HEK293 (cell line): Measurements from ENCODE around the gene KRTAP22-1.

Experiments used
- CTCF ChIA-PET: fragments of 350-600 bp; formaldehyde crosslinking; extraction: SDS; loops from one replicate; lab custom pipeline; 2021; ENCODE audit warnings: antibody characterized with exemption; lab: Yijun Ruan, JAX
- POLR2A ChIA-PET: fragments of 300-600 bp; formaldehyde crosslinking; extraction: SDS; loops from one replicate; lab custom pipeline; 2020; ENCODE audit warnings: antibody characterized with exemption, inconsistent platforms; lab: Yijun Ruan, JAX
- H3K27ac ChIP-seq: fragments of 200-500 bp; sonication (Bioruptor generic); 2 replicates; pipeline ENCODE4 v1.5.1; 2014; ENCODE audit warnings: low read depth, low read length, control low read depth, inconsistent platforms; ENCODE audit errors: extremely low read depth
- H3K36me3 ChIP-seq, 2 experiments: fragments of 200-500 bp in 1 of 2; sonication (Bioruptor generic) in 1 of 2; 1 replicate in 1 of 2; 2 replicates in 1 of 2; pipeline ENCODE4 v1.5.1; 2014 to 2017; ENCODE audit warnings: inconsistent platforms in 2 of 2, low read length in 2 of 2; ENCODE audit not compliant: control insufficient read depth in 2 of 2, insufficient read depth in 1 of 2
- H3K4me1 ChIP-seq: fragments of 200-500 bp; sonication (Bioruptor generic); 2 replicates; pipeline ENCODE4 v1.5.1; 2014; ENCODE audit warnings: mild to moderate bottlenecking, low read length, inconsistent platforms; ENCODE audit not compliant: control insufficient read depth, insufficient read depth
- H3K4me3 ChIP-seq: 2 replicates; pipeline ENCODE4 v1.5.1; 2011; ENCODE audit warnings: low read depth, mild to moderate bottlenecking, control low read depth, low read length, moderate library complexity
- H3K9me3 ChIP-seq: fragments of 200-500 bp; sonication (Bioruptor generic); 2 replicates; pipeline ENCODE4 v1.5.1; 2014; ENCODE audit warnings: low read depth, low read length, inconsistent platforms; ENCODE audit not compliant: control insufficient read depth, insufficient read depth
- ATF2 ChIP-seq: fragments of 450-650 bp; formaldehyde crosslinking; IDR thresholded peaks from 2 replicates; pipeline ENCODE4 v1.5.1; 2016; ENCODE audit warnings: missing biosample characterization, missing genetic modification characterization, low read depth
- BCL11A ChIP-seq: fragments of 450-650 bp; formaldehyde crosslinking; IDR thresholded peaks from 2 replicates; pipeline ENCODE4 v1.5.1; 2016; ENCODE audit warnings: low read depth, missing biosample characterization, missing genetic modification characterization
- GLIS1 ChIP-seq: fragments of 450-650 bp; formaldehyde crosslinking; IDR thresholded peaks from 2 replicates; pipeline ENCODE4 v1.5.1; 2016; ENCODE audit warnings: missing biosample characterization, missing genetic modification characterization
- PRDM6 ChIP-seq: fragments of 450-650 bp; formaldehyde crosslinking; IDR thresholded peaks from 2 replicates; pipeline ENCODE4 v1.5.1; 2017; ENCODE audit warnings: missing biosample characterization, missing genetic modification characterization
- RBAK ChIP-seq: fragments of 450-650 bp; formaldehyde crosslinking; IDR thresholded peaks from 2 replicates; pipeline ENCODE4 v1.5.1; 2016; ENCODE audit warnings: missing biosample characterization, missing genetic modification characterization
- WT1 ChIP-seq: fragments of 450-650 bp; formaldehyde crosslinking; IDR thresholded peaks from 2 replicates; pipeline ENCODE4 v1.5.1; 2016; ENCODE audit warnings: missing biosample characterization, missing genetic modification characterization
- YY1 ChIP-seq: fragments of 450-650 bp; formaldehyde crosslinking; IDR thresholded peaks from 2 replicates; pipeline ENCODE4 v1.5.1; 2018; ENCODE audit warnings: missing biosample characterization, missing genetic modification characterization
- ZNF133 ChIP-seq: fragments of 450-650 bp; formaldehyde crosslinking; IDR thresholded peaks from 2 replicates; pipeline ENCODE4 v1.5.1; 2016; ENCODE audit warnings: missing biosample characterization, missing genetic modification characterization
- ZNF138 ChIP-seq: fragments of 450-650 bp; formaldehyde crosslinking; IDR thresholded peaks from 2 replicates; pipeline ENCODE4 v1.5.1; 2016; ENCODE audit warnings: missing biosample characterization, missing genetic modification characterization, borderline replicate concordance
- ZNF19 ChIP-seq: fragments of 450-650 bp; formaldehyde crosslinking; IDR thresholded peaks from 2 replicates; pipeline ENCODE4; 2016; ENCODE audit warnings: missing biosample characterization, missing genetic modification characterization, low read depth
- ZNF37A ChIP-seq: fragments of 450-650 bp; IDR thresholded peaks from 2 replicates; pipeline ENCODE4 v1.5.1; 2018; ENCODE audit warnings: missing biosample characterization, missing genetic modification characterization
- ZNF394 ChIP-seq: fragments of 450-650 bp; formaldehyde crosslinking; IDR thresholded peaks from 2 replicates; pipeline ENCODE4 v1.5.1; 2016; ENCODE audit warnings: missing biosample characterization, missing genetic modification characterization, mild to moderate bottlenecking, moderate library complexity, borderline replicate concordance
- ZNF501 ChIP-seq: fragments of 450-650 bp; formaldehyde crosslinking; IDR thresholded peaks from 2 replicates; pipeline ENCODE4 v1.5.1; 2016; ENCODE audit warnings: missing biosample characterization, missing genetic modification characterization
- ZNF510 ChIP-seq: fragments of 450-650 bp; formaldehyde crosslinking; IDR thresholded peaks from 2 replicates; pipeline ENCODE4 v1.5.1; 2018; ENCODE audit warnings: mild to moderate bottlenecking, missing genetic modification characterization, missing biosample characterization; ENCODE audit not compliant: insufficient replicate concordance
- ZNF530 ChIP-seq: fragments of 450-650 bp; formaldehyde crosslinking; IDR thresholded peaks from 2 replicates; pipeline ENCODE4 v1.5.1; 2016; ENCODE audit warnings: low read depth, missing biosample characterization, missing genetic modification characterization
- ZNF558 ChIP-seq: fragments of 450-650 bp; formaldehyde crosslinking; IDR thresholded peaks from 2 replicates; pipeline ENCODE4 v1.5.1; 2016; ENCODE audit warnings: missing biosample characterization, missing genetic modification characterization
- ZNF561 ChIP-seq: fragments of 450-650 bp; IDR thresholded peaks from 2 replicates; pipeline ENCODE4 v1.5.1; 2018; ENCODE audit warnings: missing biosample characterization, missing genetic modification characterization, borderline replicate concordance
- ZNF707 ChIP-seq: fragments of 450-650 bp; formaldehyde crosslinking; IDR thresholded peaks from 2 replicates; pipeline ENCODE4 v1.5.1; 2016; ENCODE audit warnings: missing biosample characterization, missing genetic modification characterization
- ZNF776 ChIP-seq: fragments of 450-650 bp; formaldehyde crosslinking; IDR thresholded peaks from 2 replicates; pipeline ENCODE4 v1.5.0; 2017; ENCODE audit warnings: missing biosample characterization, missing genetic modification characterization, borderline replicate concordance
- ZNF837 ChIP-seq: fragments of 450-650 bp; formaldehyde crosslinking; IDR thresholded peaks from 2 replicates; pipeline ENCODE4 v1.5.1; 2016; ENCODE audit warnings: missing biosample characterization, missing genetic modification characterization
- TF ChIP-seq, protein P1 (sequence below): fragments of 450-650 bp; IDR thresholded peaks from 2 replicates; pipeline ENCODE4 v1.5.1; 2018; ENCODE audit warnings: missing biosample characterization, mild to moderate bottlenecking, missing genetic modification characterization
- TF ChIP-seq, protein P2 (sequence below): sonication (generic); formaldehyde crosslinking; IDR thresholded peaks from 2 replicates; pipeline ENCODE4 v1.8.1; 2022; ENCODE audit warnings: mild to moderate bottlenecking, moderate library complexity, missing genetic modification reagents

Gene KRTAP22-1

GRCh38 chr21:30561264-30561895 lies 39.5 kb upstream of the KRTAP22-1 start, which contains the start of gene KRTAP19-7:
KRTAP19-7 (minus strand) TSS chr21:30561314; CDS start chr21:30561289, 25 bp downstream.
- Histone ChIP-seq H3K4me3 (no peak within 1 kb of the TSS), H3K9me3 (no peaks in the 10 kb centered on the region), H3K36me3 (no peaks in the 10 kb centered on the region), H3K4me1 (no peaks in the 10 kb centered on the region), H3K27ac (no peak within 1 kb of the TSS)
- CTCF ChIA-PET = interaction anchor here (0.6 kb wide), 1 partner anchor 600 kb away, joined by 3 read pairs; no protein-coding TSS in a partner anchor
- no peak for TF ChIP-seq ZNF394 (tag by site-specific recombination)
- no peak for TF ChIP-seq RBAK (tag by site-specific recombination)
- no peak for TF ChIP-seq ZNF837
- TF ChIP-seq ATF2 (tag by site-specific recombination) = no peak
- TF ChIP-seq ZNF707 (tag by site-specific recombination) = no peak
- TF ChIP-seq WT1 (tag by site-specific recombination) = no peak
- TF ChIP-seq ZNF510 (tag by site-specific recombination) = no peak
- TF ChIP-seq ZNF501 (tag by site-specific recombination) = no peak
- TF ChIP-seq ZNF561 (tag by site-specific recombination) = no peak
- TF ChIP-seq PRDM6 (tag by site-specific recombination) = no peak
- TF ChIP-seq ZNF138 = no peak
- POLR2A ChIA-PET = no interaction called here

- CTCF ChIA-PET = no interaction called here
- H3K36me3 ChIP-seq = no peaks in the 10 kb centered on the region
- TF ChIP-seq ZNF776 (tag by site-specific recombination) = no peak
- TF ChIP-seq ZNF19 (tag by site-specific recombination) = no peak
- TF ChIP-seq, protein P1, sequence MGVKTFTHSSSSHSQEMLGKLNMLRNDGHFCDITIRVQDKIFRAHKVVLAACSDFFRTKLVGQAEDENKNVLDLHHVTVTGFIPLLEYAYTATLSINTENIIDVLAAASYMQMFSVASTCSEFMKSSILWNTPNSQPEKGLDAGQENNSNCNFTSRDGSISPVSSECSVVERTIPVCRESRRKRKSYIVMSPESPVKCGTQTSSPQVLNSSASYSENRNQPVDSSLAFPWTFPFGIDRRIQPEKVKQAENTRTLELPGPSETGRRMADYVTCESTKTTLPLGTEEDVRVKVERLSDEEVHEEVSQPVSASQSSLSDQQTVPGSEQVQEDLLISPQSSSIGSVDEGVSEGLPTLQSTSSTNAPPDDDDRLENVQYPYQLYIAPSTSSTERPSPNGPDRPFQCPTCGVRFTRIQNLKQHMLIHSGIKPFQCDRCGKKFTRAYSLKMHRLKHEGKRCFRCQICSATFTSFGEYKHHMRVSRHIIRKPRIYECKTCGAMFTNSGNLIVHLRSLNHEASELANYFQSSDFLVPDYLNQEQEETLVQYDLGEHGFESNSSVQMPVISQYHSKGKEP (tag by site-specific recombination) = no peak
- no peak for TF ChIP-seq GLIS1 (tag by site-specific recombination)
- TF ChIP-seq ZNF37A (tag by site-specific recombination) = no peak
- H3K4me1 ChIP-seq = no peaks in the 10 kb centered on the region
- POLR2A ChIA-PET = no interaction called here
- no peak overlapping the region for H3K4me3 ChIP-seq
- no peak overlapping the region for H3K27ac ChIP-seq
- H3K9me3 ChIP-seq = no peaks in the 10 kb centered on the region
Observed at GRCh38 chr21:30561957-30562356, 38.9 kb upstream of the KRTAP22-1 start.

- CTCF ChIA-PET = no interaction called here
- TF ChIP-seq ZNF133 (tag by site-specific recombination) (no peak), YY1 (tag by site-specific recombination) (no peak), ZNF558 (tag by site-specific recombination) (no peak), ZNF37A (tag by site-specific recombination) (no peak), BCL11A (tag by site-specific recombination) (no peak), ZNF530 (no peak)
- TF ChIP-seq, protein P2, sequence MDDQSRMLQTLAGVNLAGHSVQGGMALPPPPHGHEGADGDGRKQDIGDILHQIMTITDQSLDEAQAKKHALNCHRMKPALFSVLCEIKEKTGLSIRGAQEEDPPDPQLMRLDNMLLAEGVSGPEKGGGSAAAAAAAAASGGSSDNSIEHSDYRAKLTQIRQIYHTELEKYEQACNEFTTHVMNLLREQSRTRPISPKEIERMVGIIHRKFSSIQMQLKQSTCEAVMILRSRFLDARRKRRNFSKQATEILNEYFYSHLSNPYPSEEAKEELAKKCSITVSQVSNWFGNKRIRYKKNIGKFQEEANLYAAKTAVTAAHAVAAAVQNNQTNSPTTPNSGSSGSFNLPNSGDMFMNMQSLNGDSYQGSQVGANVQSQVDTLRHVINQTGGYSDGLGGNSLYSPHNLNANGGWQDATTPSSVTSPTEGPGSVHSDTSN (CRISPR knock-in tag) = no peak
- no peaks in the 10 kb centered on the region for H3K9me3 ChIP-seq
Observed at GRCh38 chr21:30563072-30563471, 37.8 kb upstream of the KRTAP22-1 start.

More at GRCh38 chr21:30563072-30563471, 37.8 kb upstream of the KRTAP22-1 start:
- H3K36me3 ChIP-seq = no peaks in the 10 kb centered on the region
- POLR2A ChIA-PET = no interaction called here
- H3K4me1 ChIP-seq = no peaks in the 10 kb centered on the region
- no peak overlapping the region for H3K4me3 ChIP-seq
- no peak overlapping the region for H3K27ac ChIP-seq
